NCI-H2107 (cell line): ENCODE data around the gene VPS16.

ENCODE experiments used
- DNase-seq: peaks from one replicate; lab custom pipeline; 2025; lab: John Stamatoyannopoulos, UW

The VPS16 gene

GRCh38 chr20:2835331-2835796, 5.2 kb upstream of the VPS16 start:
- DNase-seq = no peak

GRCh38 chr20:2836035-2836434, 4.5 kb upstream of the VPS16 start:
- DNase-seq = no peak

GRCh38 chr20:2837221-2837960, 3.2 kb upstream of the VPS16 start:
- no peak for DNase-seq

- DNase-seq = no peak
Observed at GRCh38 chr20:2838170-2838797, 2.3 kb upstream of the VPS16 start.

- no peak for DNase-seq
Observed at GRCh38 chr20:2838847-2839671, 1.5 kb upstream of the VPS16 start.

- DNase-seq = no peak
Observed at GRCh38 chr20:2839732-2840137, 810 bp upstream of the VPS16 start.

- no peak for DNase-seq
Observed at GRCh38 chr20:2840967-2841531, 504 bp downstream of the VPS16 start.

GRCh38 chr20:2845607-2846006, 5.1 kb downstream of the VPS16 start:
- no peak for DNase-seq

GRCh38 chr20:2846698-2847097, 6.2 kb downstream of the VPS16 start:
- no peak for DNase-seq

GRCh38 chr20:2847802-2848201, 7.3 kb downstream of the VPS16 start:
- DNase-seq = no peak

GRCh38 chr20:2849529-2849928, 9.0 kb downstream of the VPS16 start:
- no peak for DNase-seq

GRCh38 chr20:2851086-2851485, 10.5 kb downstream of the VPS16 start:
- no peak for DNase-seq

- DNase-seq = no peak
Observed at GRCh38 chr20:2858591-2858990, 18.0 kb downstream of the VPS16 start.

- no peak for DNase-seq
Observed at GRCh38 chr20:2859330-2860121, 19.0 kb downstream of the VPS16 start.

GRCh38 chr20:2864626-2865025, 24.1 kb downstream of the VPS16 start:
- DNase-seq = no peak

- DNase-seq = no peak
Observed at GRCh38 chr20:2865101-2865500, 24.6 kb downstream of the VPS16 start.

- DNase-seq = no peak
Observed at GRCh38 chr20:2865630-2866029, 25.1 kb downstream of the VPS16 start.

GRCh38 chr20:2866236-2866635, 25.7 kb downstream of the VPS16 start:
- no peak for DNase-seq

- DNase-seq = no peak
Observed at GRCh38 chr20:2867081-2867864, 26.7 kb downstream of the VPS16 start.

- DNase-seq = no peak
Observed at GRCh38 chr20:2869381-2869780, 28.8 kb downstream of the VPS16 start.

GRCh38 chr20:2871111-2871465, 30.5 kb downstream of the VPS16 start:
- no peak for DNase-seq
